HCT116 (cell line): ENCODE data around the gene KIFC3. TPM values are rescaled to one million over a fixed set of nuclear protein-coding genes. Genes with fewer than 3 reads are reported as not detected.
A peak's percentile ranks its signal among the peaks of the same experiment; 100 is the strongest.

Source experiments
- ATAC-seq: fragments of 200-7000 bp; cut with Tn5 transposase; 2 replicates; pipeline ENCODE4 v1.9.1; 2020; ENCODE audit warnings: mild to moderate bottlenecking, moderate library complexity
- BruUV-seq: library from RNA; stranded (reverse); fragments of 400-500 nt; replicated peaks from 2 replicates; lab custom pipeline; 2021; lab: Mats Ljungman, UMichigan
- CTCF ChIA-PET: fragments of 300-600 bp; sonication (Branson Sonifier 250); formaldehyde crosslinking; loops from one replicate; lab custom pipeline; 2021; ENCODE audit warnings: antibody characterized with exemption; lab: Charles Lee
- POLR2A ChIA-PET: fragments of 300-600, 350-600 bp; sonication (Branson Sonifier 250); formaldehyde crosslinking; loops from one replicate; lab custom pipeline; 2021; ENCODE audit warnings: antibody characterized with exemption; lab: Charles Lee
- RAD21 ChIA-PET, 2 experiments: fragments of 300-600 bp; sonication (Branson Sonifier 250); formaldehyde crosslinking; loops; one replicate each; lab custom pipeline; 2023; ENCODE audit warnings: low total read pairs in 2 of 2; ENCODE audit not compliant: uncharacterized antibody in 2 of 2, unreplicated experiment in 2 of 2, low non-redundant PET in 1 of 2; lab: Charles Lee
- DNase-seq: peaks from one replicate; pipeline ENCODE4 v3.0.0-alpha.2; 2010; ENCODE audit warnings: low read depth, low spot score
- H2AFZ ChIP-seq: fragments of 200-600 bp; shearing (Covaris generic), sonication (generic); 2 replicates; pipeline ENCODE4 v1.6.1; 2017; ENCODE audit warnings: low read depth, mixed run types, mixed read lengths, antibody characterized with exemption, low read length; ENCODE audit not compliant: poor library complexity, severe bottlenecking
- H3K27ac ChIP-seq: 2 replicates; pipeline ENCODE4 v1.5.1; 2012; ENCODE audit warnings: low read depth, low read length
- H3K27me3 ChIP-seq: fragments of 200-600 bp; sonication (generic); 2 replicates; pipeline ENCODE4 v1.6.1; 2016; ENCODE audit warnings: mixed run types, low read length, mixed read lengths; ENCODE audit not compliant: insufficient read depth
- H3K36me3 ChIP-seq, 2 experiments: fragments of 200-500 bp in 1 of 2; fragments of 200-600 bp in 1 of 2; sonication (Bioruptor generic) in 1 of 2; sonication (generic) in 1 of 2; 2 replicates each; pipeline versions ENCODE4 v1.5.1 to v1.6.1; 2014 to 2016; ENCODE audit warnings: low read length in 2 of 2, inconsistent platforms in 1 of 2, mixed read lengths in 1 of 2, mixed run types in 1 of 2; ENCODE audit not compliant: insufficient read depth in 2 of 2, control insufficient read depth in 1 of 2
- H3K4me1 ChIP-seq, 2 experiments: fragments of 200-600 bp in 1 of 2; sonication (generic) in 1 of 2; 2 replicates each; pipeline versions ENCODE4 v1.5.1 to v1.6.1; 2012 to 2017; ENCODE audit warnings: low read length in 2 of 2, inconsistent platforms in 1 of 2, mild to moderate bottlenecking in 1 of 2, mixed read lengths in 1 of 2, mixed run types in 1 of 2, moderate library complexity in 1 of 2; ENCODE audit not compliant: insufficient read depth in 2 of 2, control insufficient read depth in 1 of 2
- H3K4me2 ChIP-seq: fragments of 200-600 bp; sonication (generic); 2 replicates; pipeline ENCODE4 v1.6.1; 2017; ENCODE audit warnings: mixed run types, low read length, mixed read lengths
- H3K4me3 ChIP-seq, 2 experiments: fragments of 200-600 bp in 1 of 2; sonication (generic) in 1 of 2; replicated peaks in 1 of 2; 2 replicates each; pipeline ENCODE4 v1.5.1; 2011 to 2016; ENCODE audit warnings: low read length in 2 of 2, control low read depth in 1 of 2, low read depth in 1 of 2, mild to moderate bottlenecking in 1 of 2, mixed read lengths in 1 of 2, mixed run types in 1 of 2
- H3K79me2 ChIP-seq: fragments of 200-600 bp; sonication (generic); 2 replicates; pipeline ENCODE4 v1.6.1; 2017; ENCODE audit warnings: mild to moderate bottlenecking, mixed run types, low read length, moderate library complexity, mixed read lengths; ENCODE audit not compliant: insufficient read depth
- H3K9ac ChIP-seq: fragments of 200-600 bp; sonication (generic); 2 replicates; pipeline ENCODE4 v1.6.1; 2016; ENCODE audit warnings: low read length, mixed read lengths
- H3K9me2 ChIP-seq: fragments of 200-600 bp; sonication (generic), shearing (Covaris generic); 2 replicates; pipeline ENCODE4 v1.6.1; 2017; ENCODE audit warnings: mixed run types, mild to moderate bottlenecking, moderate library complexity; ENCODE audit not compliant: insufficient read depth
- H3K9me3 ChIP-seq, 2 experiments: fragments of 200-500 bp in 1 of 2; fragments of 200-600 bp in 1 of 2; sonication (Bioruptor generic) in 1 of 2; sonication (generic) in 1 of 2; 2 replicates each; pipeline ENCODE4 v1.6.1; 2014 to 2017; ENCODE audit warnings: low read length in 2 of 2, mixed read lengths in 2 of 2, inconsistent platforms in 1 of 2, low read depth in 1 of 2, mild to moderate bottlenecking in 1 of 2, mixed run types in 1 of 2, moderate library complexity in 1 of 2; ENCODE audit not compliant: control insufficient read depth in 1 of 2, insufficient read depth in 1 of 2
- H4K20me1 ChIP-seq: fragments of 200-600 bp; sonication (generic), shearing (Covaris generic); 2 replicates; pipeline ENCODE4 v1.6.1; 2017; ENCODE audit warnings: mixed run types, mild to moderate bottlenecking, moderate library complexity; ENCODE audit not compliant: insufficient read depth
- ELF1 ChIP-seq: IDR thresholded peaks from 2 replicates; pipeline ENCODE4 v1.6.1; 2012; ENCODE audit warnings: low read depth, borderline replicate concordance
- POLR2AphosphoS5 ChIP-seq: IDR thresholded peaks from 2 replicates; pipeline ENCODE4 v1.6.1; 2011; ENCODE audit warnings: mild to moderate bottlenecking, low read depth, low read length, moderate library complexity
- RAD21 ChIP-seq: IDR thresholded peaks from 2 replicates; pipeline ENCODE4 v1.6.1; 2012; ENCODE audit warnings: low read depth, mild to moderate bottlenecking
- SIN3A ChIP-seq: IDR thresholded peaks from 2 replicates; pipeline ENCODE4 v1.6.1; 2012; ENCODE audit warnings: low read depth
- ZFX ChIP-seq: fragments of 450-650 bp; IDR thresholded peaks from 2 replicates; pipeline ENCODE4 v1.6.1; 2017
- intact Hi-C: fragments of 100-400 bp; cut with micrococcal nuclease; formaldehyde crosslinking; loops from 2 replicates; pipeline ENCODE4 v1.10.0; 2022
- total RNA-seq: library from RNA; stranded (reverse); gene quantifications from one replicate; pipeline ENCODE4 v1.2.1, GENCODE V29; 2021; ENCODE audit not compliant: unreplicated experiment

KIFC3 gene
- total RNA-seq, 1 experiment from 2014 or later, result 31.9 TPM

DNA sequence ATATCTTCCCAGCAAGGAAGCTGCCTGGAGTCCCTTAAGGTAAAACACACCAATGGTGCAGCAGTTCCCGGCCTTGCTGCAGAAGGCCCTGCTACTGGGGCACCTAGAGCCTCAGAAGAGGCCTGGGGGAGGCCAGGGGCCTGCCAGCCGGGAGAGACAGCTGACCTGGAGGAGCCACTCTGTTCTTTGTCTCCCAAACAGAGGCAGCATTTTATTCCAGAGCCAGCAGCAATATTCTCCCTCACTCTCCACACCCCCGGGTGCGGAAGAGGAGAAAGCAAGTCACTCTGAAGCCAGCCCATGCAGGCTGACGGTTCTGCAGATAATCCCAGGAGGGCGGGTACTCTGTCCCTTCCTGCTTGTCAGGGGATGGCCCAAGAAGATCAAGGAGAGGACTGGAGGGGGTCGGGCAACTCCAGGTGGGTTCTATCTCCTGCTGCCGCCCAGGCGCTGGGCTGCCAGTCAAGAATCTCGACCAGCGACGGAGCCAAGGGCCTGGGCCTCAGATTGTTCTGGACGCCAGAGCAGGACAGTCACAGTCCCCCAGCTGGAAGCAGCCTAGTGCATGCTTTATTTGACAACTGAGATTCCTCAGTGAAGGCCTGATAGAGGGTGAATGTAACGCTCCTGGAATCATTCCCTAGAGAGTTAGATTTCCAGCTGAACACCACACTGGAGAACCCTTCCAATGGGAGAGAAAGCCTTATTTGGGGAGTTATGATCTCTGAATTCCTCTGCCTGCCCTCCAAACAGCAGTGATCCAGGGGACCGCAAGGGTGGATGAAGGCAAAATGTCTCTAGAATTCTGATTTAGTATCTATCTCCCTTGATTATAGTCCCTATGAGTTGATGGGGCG, 1.1 kb upstream of the KIFC3 start:
- POLR2A ChIA-PET, result no interaction called here
- CTCF ChIA-PET, result no interaction called here
- Histone ChIP-seq H3K27me3 (no peaks in the 10 kb centered on the region), H2AFZ (no peak overlapping the region), H3K9me3 (no peaks in the 10 kb centered on the region), H3K9ac (no peak overlapping the region; the same call in 1 of the 2 replicates), H3K4me1 (peaks cover 65 to 72% of the 10 kb centered on the region in 2 experiments)
- intact Hi-C loops, result no loop called here
- no peak for TF ChIP-seq RAD21
- TF ChIP-seq ZFX, result peak; percentile 15; the same call in 1 of the 2 replicates
- TF ChIP-seq, all 23 proteins: peak for 1
- Histone ChIP-seq H3K79me2 (peaks cover 23% of the 10 kb centered on the region; the same call in 1 of the 2 replicates), H4K20me1 (no peaks in the 10 kb centered on the region), H3K4me2 (peak overlapping the region; percentile 99), H3K9me2 (no peaks in the 10 kb centered on the region), H3K27ac (peak overlapping the region; percentile 80; the same call in 1 of the 2 replicates), H3K36me3 (no peaks in the 10 kb centered on the region), H3K4me3 (no peak overlapping the region)
- no peak for ATAC-seq
- RAD21 ChIA-PET, result no interaction called here
- no peak for DNase-seq
- BruUV-seq, result no TSS peak

DNA sequence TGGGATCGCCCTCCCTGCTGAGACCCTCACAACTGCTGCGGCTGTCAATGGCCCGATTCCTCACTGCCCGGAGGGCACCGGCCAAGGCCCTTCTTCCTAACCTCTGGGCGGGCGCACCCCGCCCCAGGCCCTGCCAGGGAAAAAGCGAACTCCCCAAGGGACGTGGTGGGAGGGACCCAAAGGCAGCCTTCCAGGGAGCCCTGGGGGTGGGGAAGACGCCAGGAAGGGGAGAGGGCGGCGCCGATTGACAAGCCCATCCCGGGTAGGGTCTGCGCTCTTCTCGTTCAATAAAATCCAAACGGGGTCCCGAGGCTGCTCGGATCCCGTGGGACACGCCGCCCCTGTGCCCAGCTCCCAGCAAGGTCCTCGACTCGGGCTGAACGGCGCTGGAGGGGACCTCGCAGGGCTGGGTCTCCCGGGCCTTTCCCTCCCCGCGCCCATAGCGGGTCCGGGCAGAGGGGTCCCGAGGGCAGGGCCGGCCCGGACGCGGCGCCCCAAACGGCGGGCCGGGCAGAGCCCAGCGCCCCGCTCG, 416 bp downstream of the KIFC3 start:
- RAD21 ChIA-PET, result interaction anchor here in 1 of 2 experiments (0.7 to 1.3 kb wide), 2 partner anchors 8 to 222 kb away, joined by 3 read pairs; no protein-coding TSS in a partner anchor

More for the DNA sequence above, 416 bp downstream of the KIFC3 start:
- Histone ChIP-seq H2AFZ (no peak overlapping the region), H3K9me2 (no peaks in the 10 kb centered on the region), H3K4me3 (peak overlapping the region; percentile 77 to 88), H3K36me3 (peaks cover 0 to under 1% of the 10 kb centered on the region in 2 experiments; a peak in 1 of 4 replicates), H3K9ac (peak overlapping the region; percentile 87), H3K4me2 (peak overlapping the region; percentile 99), H3K9me3 (no peaks in the 10 kb centered on the region), H4K20me1 (no peaks in the 10 kb centered on the region), H3K79me2 (peaks cover 23% of the 10 kb centered on the region; the same call in 1 of the 2 replicates), H3K27me3 (no peaks in the 10 kb centered on the region), H3K4me1 (peaks cover 65 to 72% of the 10 kb centered on the region in 2 experiments), H3K27ac (peak overlapping the region; percentile 80)
- peak; percentile 62 for ATAC-seq
- TF ChIP-seq POLR2AphosphoS5 (no peak; the same call in 1 of the 2 replicates), ZFX (peak; percentile 58), ELF1 (no peak), SIN3A (no peak)
- intact Hi-C loops, result no loop called here
- no peak for DNase-seq
- no TSS peak for BruUV-seq
- POLR2A ChIA-PET, result interaction anchor here (1.0 kb wide), 1 partner anchor 15 kb away, joined by 3 read pairs; no protein-coding TSS in a partner anchor
- CTCF ChIA-PET, result interaction anchor here (1.1 kb wide), 1 partner anchor 9 kb away, joined by 3 read pairs; no protein-coding TSS in a partner anchor
